Peyer's patch (tissue), 4 donors: ENCODE measurements around the gene PWP1. TPM values are rescaled to one million over a fixed set of nuclear protein-coding genes. Genes with fewer than 3 reads are reported as not detected.
A peak's percentile ranks its signal among the peaks of the same experiment; 100 is the strongest.

Experiments used
- DNase-seq, 3 donors: peaks; one replicate each; pipeline ENCODE4 v3.0.0-alpha.2; 2017 to 2019
- H3K27ac ChIP-seq, 4 donors: fragments of 200-600 bp; sonication (generic); one replicate each; pipeline ENCODE4 v1.5.1; 2016 to 2019
- H3K27me3 ChIP-seq, 2 donors: fragments of 200-600 bp; sonication (generic); one replicate each; pipeline ENCODE4 v1.5.1; 2019
- H3K36me3 ChIP-seq, 3 donors: fragments of 200-600 bp; sonication (generic); one replicate each; pipeline ENCODE4 v1.5.1; 2016 to 2019
- H3K4me1 ChIP-seq, 4 donors: fragments of 200-600 bp; sonication (generic); one replicate each; pipeline ENCODE4 v1.5.1; 2016 to 2019
- H3K4me3 ChIP-seq, 4 donors: fragments of 200-600 bp; sonication (generic); 1 replicate in 3 of 4; 2 replicates in 1 of 4; pipeline ENCODE4 v1.5.1; 2016 to 2019; ENCODE audit warnings: mild to moderate bottlenecking in 1 of 4
- H3K9me3 ChIP-seq, 4 donors: fragments of 200-600 bp; sonication (generic); one replicate each; pipeline ENCODE4 v1.5.1; 2016 to 2019; ENCODE audit warnings: mild to moderate bottlenecking in 1 of 4
- CTCF ChIP-seq, 6 experiments: fragments of 450-650 bp in 4 of 6; fragments of 200-600 bp in 2 of 6; sonication (generic) in 1 of 6; IDR thresholded peaks; one replicate each; pipeline ENCODE4 v1.5.1; 2017 to 2019; ENCODE audit warnings: antibody characterized with exemption in 6 of 6, mild to moderate bottlenecking in 3 of 6, moderate library complexity in 1 of 6
- POLR2A ChIP-seq, 2 donors: fragments of 450-650 bp; IDR thresholded peaks; one replicate each; pipeline ENCODE4 v1.5.1; 2017; ENCODE audit warnings: antibody characterized with exemption in 2 of 2, mild to moderate bottlenecking in 2 of 2, moderate library complexity in 2 of 2
- total RNA-seq, 4 donors: library from RNA; depleted of rRNA; stranded (reverse); fragments of >200 nt; gene quantifications; one replicate each; pipeline ENCODE4 v1.1.0, GENCODE V29; 2016

The PWP1 gene
- total RNA-seq, 4 donors from 2014 or later: 21.7 to 178 (median 31.8) TPM

GRCh38 chr12:107655281-107656065 is 30.1 kb upstream of the PWP1 start:
- Histone ChIP-seq H3K27me3 (no peaks in the 10 kb centered on the region), H3K36me3 (no peaks in the 10 kb centered on the region), H3K9me3 (no peaks in the 10 kb centered on the region), H3K4me1 (peaks cover 0 to 7% (median 0%) of the 10 kb centered on the region in 4 donors), H3K4me3 (no peak overlapping the region), H3K27ac (no peak overlapping the region)
- no peak for DNase-seq
- no peak for TF ChIP-seq CTCF (IDR thresholded peaks at IDR 0.05)
- TF ChIP-seq POLR2A (IDR thresholded peaks at IDR 0.05): no peak

GRCh38 chr12:107656302-107656701 is 29.3 kb upstream of the PWP1 start:
- Histone ChIP-seq H3K36me3 (no peaks in the 10 kb centered on the region), H3K27me3 (no peaks in the 10 kb centered on the region), H3K9me3 (no peaks in the 10 kb centered on the region), H3K4me3 (no peak overlapping the region), H3K27ac (no peak overlapping the region), H3K4me1 (peaks cover 0 to 7% (median 0%) of the 10 kb centered on the region in 4 donors)
- no peak for TF ChIP-seq CTCF (IDR thresholded peaks at IDR 0.05)
- no peak for TF ChIP-seq POLR2A (IDR thresholded peaks at IDR 0.05)
- DNase-seq: no peak

- H3K27ac ChIP-seq: no peak overlapping the region
- no peaks in the 10 kb centered on the region for H3K9me3 ChIP-seq
- H3K4me3 ChIP-seq: no peak overlapping the region
- peaks cover 0 to 7% (median 0%) of the 10 kb centered on the region in 4 donors for H3K4me1 ChIP-seq
- DNase-seq: peak in 1 of 3 donors; percentile 63
- H3K27me3 ChIP-seq: no peaks in the 10 kb centered on the region
- no peak for TF ChIP-seq CTCF (IDR thresholded peaks at IDR 0.05)
- no peak for TF ChIP-seq POLR2A (IDR thresholded peaks at IDR 0.05)
- H3K36me3 ChIP-seq: no peaks in the 10 kb centered on the region
These were observed 28.5 kb upstream of the PWP1 start for GRCh38 chr12:107657133-107657532.

GRCh38 chr12:107657621-107658020 is 28.0 kb upstream of the PWP1 start:
- TF ChIP-seq POLR2A (IDR thresholded peaks at IDR 0.05) (no peak), CTCF (IDR thresholded peaks at IDR 0.05) (no peak)

GRCh38 chr12:107660235-107660634 is 25.4 kb upstream of the PWP1 start:
- Histone ChIP-seq H3K4me1 (peaks cover 0 to 7% (median 0%) of the 10 kb centered on the region in 4 donors), H3K27ac (no peak overlapping the region)

More at GRCh38 chr12:107657621-107658020, 28.0 kb upstream of the PWP1 start:
- Histone ChIP-seq H3K9me3 (no peaks in the 10 kb centered on the region), H3K27ac (no peak overlapping the region), H3K4me3 (no peak overlapping the region), H3K36me3 (no peaks in the 10 kb centered on the region), H3K27me3 (no peaks in the 10 kb centered on the region), H3K4me1 (peaks cover 0 to 7% (median 0%) of the 10 kb centered on the region in 4 donors)
- DNase-seq: no peak

More at GRCh38 chr12:107660235-107660634, 25.4 kb upstream of the PWP1 start:
- Histone ChIP-seq H3K4me3 (no peak overlapping the region), H3K27me3 (no peaks in the 10 kb centered on the region), H3K9me3 (no peaks in the 10 kb centered on the region), H3K36me3 (no peaks in the 10 kb centered on the region)
- TF ChIP-seq CTCF (IDR thresholded peaks at IDR 0.05) (no peak), POLR2A (IDR thresholded peaks at IDR 0.05) (no peak)
- DNase-seq: no peak
